Endothelial cell of umbilical vein (primary cell): ENCODE measurements around the gene SMIM10. TPM values are rescaled to one million over a fixed set of nuclear protein-coding genes. Genes with fewer than 3 reads are reported as not detected.

ENCODE experiments used
- BruUV-seq: library from RNA; stranded (reverse); fragments of 400-500 nt; replicated peaks from 2 replicates; lab custom pipeline; 2021; lab: Mats Ljungman, UMichigan
- CTCF ChIA-PET: fragments of 300-600, 350-600 bp; sonication (Branson Sonifier 250); formaldehyde crosslinking; loops from one replicate; lab custom pipeline; 2021; ENCODE audit warnings: antibody characterized with exemption, inconsistent platforms; lab: Charles Lee
- POLR2A ChIA-PET: fragments of 300-600, 350-600 bp; sonication (Branson Sonifier 250); formaldehyde crosslinking; loops from one replicate; lab custom pipeline; 2021; ENCODE audit warnings: antibody characterized with exemption, inconsistent platforms; lab: Charles Lee
- DNase-seq: peaks from one replicate; pipeline ENCODE4 v3.0.0-alpha.2; 2011; ENCODE audit warnings: low read depth, low spot score
- FAIRE-seq: peaks from 2 replicates; lab custom pipeline; 2011; peaks lifted over from hg19 to GRCh38; lab: Jason Lieb, UNC
- H2AFZ ChIP-seq: 2 replicates; pipeline ENCODE4 v1.6.0; 2012; ENCODE audit warnings: low read depth, low read length, control low read depth, inconsistent platforms
- H3K27ac ChIP-seq: 2 replicates; pipeline ENCODE4 v1.5.1; 2011; ENCODE audit warnings: low read depth, mild to moderate bottlenecking, control low read depth, low read length, moderate library complexity; ENCODE audit not compliant: insufficient read depth
- H3K27me3 ChIP-seq, 2 experiments: 2 replicates each; pipeline versions ENCODE4 v1.6.0 to v1.6.1; 2011; ENCODE audit warnings: low read length in 2 of 2, mixed read lengths in 1 of 2; ENCODE audit not compliant: control insufficient read depth in 2 of 2, insufficient read depth in 2 of 2
- H3K36me3 ChIP-seq, 2 experiments: 2 replicates in 1 of 2; 3 replicates in 1 of 2; pipeline ENCODE4 v1.5.1; 2011; ENCODE audit warnings: low read length in 2 of 2, mild to moderate bottlenecking in 1 of 2, moderate library complexity in 1 of 2; ENCODE audit not compliant: control insufficient read depth in 2 of 2, insufficient read depth in 2 of 2; ENCODE audit errors: extremely low read depth in 1 of 2
- H3K4me1 ChIP-seq: 3 replicates; pipeline ENCODE4 v1.5.1; 2011; ENCODE audit warnings: mild to moderate bottlenecking, low read length; ENCODE audit not compliant: control insufficient read depth, insufficient read depth; ENCODE audit errors: extremely low read depth
- H3K4me2 ChIP-seq: 2 replicates; pipeline ENCODE4 v1.6.1; 2011; ENCODE audit warnings: low read length, control low read depth, mixed read lengths; ENCODE audit not compliant: insufficient read depth
- H3K4me3 ChIP-seq, 3 experiments: fragments of 200-600 bp in 1 of 3; sonication (generic), shearing (Covaris generic) in 1 of 3; replicated peaks in 1 of 3; 2 replicates each; pipeline ENCODE4 v1.5.1; 2011 to 2016; ENCODE audit warnings: control low read depth in 3 of 3, low read length in 3 of 3, mild to moderate bottlenecking in 2 of 3, inconsistent platforms in 1 of 3, low read depth in 1 of 3, moderate library complexity in 1 of 3; ENCODE audit not compliant: insufficient read depth in 1 of 3
- H3K79me2 ChIP-seq: 2 replicates; pipeline ENCODE4 v1.6.0; 2012; ENCODE audit warnings: low read length, inconsistent platforms; ENCODE audit not compliant: control insufficient read depth, insufficient read depth
- H3K9ac ChIP-seq: replicated peaks from 2 replicates; pipeline ENCODE3; 2011; ENCODE audit warnings: low read length, control low read depth; ENCODE audit not compliant: insufficient read depth; ENCODE audit errors: extremely low read depth
- H3K9me1 ChIP-seq: replicated peaks from 3 replicates; pipeline ENCODE4 v1.6.0; 2011; ENCODE audit warnings: mild to moderate bottlenecking, low read length; ENCODE audit not compliant: control insufficient read depth, insufficient read depth; ENCODE audit errors: extremely low read depth
- H3K9me3 ChIP-seq: replicated peaks from 2 replicates; pipeline ENCODE4 v1.5.1; 2012; ENCODE audit warnings: low read length, inconsistent platforms; ENCODE audit not compliant: control insufficient read depth, insufficient read depth
- H4K20me1 ChIP-seq: replicated peaks from 2 replicates; pipeline ENCODE3; 2011; ENCODE audit warnings: mild to moderate bottlenecking, low read length; ENCODE audit not compliant: control insufficient read depth, insufficient read depth; ENCODE audit errors: extremely low read depth
- CTCF ChIP-seq, 2 donors: IDR thresholded peaks; 1 replicate in 1 of 2; 2 replicates in 1 of 2; pipeline ENCODE4 v1.5.1; 2011; ENCODE audit warnings: low read length in 2 of 2, mild to moderate bottlenecking in 2 of 2, moderate library complexity in 2 of 2, control low read depth in 1 of 2, inconsistent platforms in 1 of 2, low read depth in 1 of 2; ENCODE audit not compliant: insufficient read depth in 1 of 2; ENCODE audit errors: extremely low read depth in 1 of 2
- EZH2 ChIP-seq: IDR thresholded peaks from 2 replicates; pipeline ENCODE4 v1.6.1; 2012; ENCODE audit warnings: borderline replicate concordance, low read depth, mild to moderate bottlenecking, moderate library complexity, low read length, inconsistent platforms; ENCODE audit not compliant: severe bottlenecking
- FOS ChIP-seq: IDR thresholded peaks from 2 replicates; pipeline ENCODE4 v1.6.1; 2011; ENCODE audit warnings: mild to moderate bottlenecking, low read length, moderate library complexity, borderline replicate concordance; ENCODE audit not compliant: insufficient read depth
- GATA2 ChIP-seq: IDR thresholded peaks from 2 replicates; pipeline ENCODE4 v1.7.0; 2011; ENCODE audit warnings: low read depth, mild to moderate bottlenecking, moderate library complexity, mixed read lengths, low read length; ENCODE audit not compliant: insufficient read length, insufficient read depth
- JUN ChIP-seq: IDR thresholded peaks from 2 replicates; pipeline ENCODE4 v1.6.1; 2011; ENCODE audit warnings: borderline replicate concordance, low read depth; ENCODE audit not compliant: insufficient read length, insufficient read depth
- MAX ChIP-seq: IDR thresholded peaks from 2 replicates; pipeline ENCODE4 v1.6.1; 2011; ENCODE audit not compliant: insufficient read depth, insufficient read length
- MYC ChIP-seq: IDR thresholded peaks from one replicate; pipeline ENCODE4 v1.6.1; 2011; ENCODE audit warnings: mild to moderate bottlenecking, low read depth, low read length
- POLR2A ChIP-seq: IDR thresholded peaks from 2 replicates; pipeline ENCODE4 v1.6.1; 2012; ENCODE audit warnings: low read depth, mild to moderate bottlenecking, control low read depth, low read length
- POLR2AphosphoS5 ChIP-seq: IDR thresholded peaks from 2 replicates; pipeline ENCODE4 v1.6.1; 2012; ENCODE audit warnings: low read depth, mild to moderate bottlenecking, control low read depth, low read length, moderate library complexity; ENCODE audit not compliant: insufficient read depth
- dilution Hi-C: fragments of 300-500 bp; cut with MboI; formaldehyde crosslinking; loops from one replicate; pipeline ENCODE4 v1.15.0; 2019; ENCODE audit warnings: low sequenced_read_pairs; ENCODE audit not compliant: extremely low pct_ligation_motif_present
- intact Hi-C: fragments of 100-400 bp; cut with micrococcal nuclease; formaldehyde crosslinking; loops from one replicate; pipeline ENCODE4 v1.10.0; 2022
- polyA plus RNA-seq, 4 experiments: library from polyadenylated mRNA; depleted of rRNA in 3 of 4; stranded (reverse) in 3 of 4; unstranded in 1 of 4; fragments of >200 nt; gene quantifications; 2 replicates each; pipeline versions ENCODE4 v1.2.1 to v1.2.3, GENCODE V29; 2011 to 2012; ENCODE audit warnings: missing spikeins in 1 of 4
- total RNA-seq: library from RNA; stranded (reverse); gene quantifications from 2 replicates; pipeline ENCODE4 v1.2.3, GENCODE V29; 2021

SMIM10 gene
- total and polyA plus RNA-seq, 2 donors (not counting 3 experiments of a cell fraction or from before 2014, with no cell fraction given) = 2.0 to 2.7 TPM

- TF ChIP-seq POLR2AphosphoS5 (no peak), MYC (no peak), JUN (no peak), CTCF (IDR thresholded peaks at IDR 0.05; ENCODE audit: extremely low read depth in 1 of 2, insufficient read depth in 1 of 2, low read depth in 1 of 2, low read length in 2 of 2) (no peak), MAX (no peak), POLR2A (no peak), FOS (no peak), GATA2 (no peak), EZH2 (no peak)
- no TSS peak for BruUV-seq
- H3K9ac ChIP-seq = no peak overlapping the region
- H3K9me3 ChIP-seq = no peaks in the 10 kb centered on the region
- FAIRE-seq (peak; percentile 62), DNase-seq (no peak)
- no peaks in the 10 kb centered on the region for H3K79me2 ChIP-seq
- no peak overlapping the region for H3K4me3 ChIP-seq
- intact Hi-C loops = no loop called here
- no peak overlapping the region for H3K27ac ChIP-seq
- H4K20me1 ChIP-seq = no peaks in the 10 kb centered on the region
- H3K4me1 ChIP-seq = peaks cover 4% of the 10 kb centered on the region
- peak overlapping the region; percentile 20 for H3K4me2 ChIP-seq
- ChIA-PET CTCF (interaction anchor here (2.1 kb wide), 1 partner anchor 25 kb away, joined by 8 read pairs; no protein-coding TSS in a partner anchor), POLR2A (no interaction called here)
- H3K27me3 ChIP-seq = no peaks in the 10 kb centered on the region
- H3K9me1 ChIP-seq = no peaks in the 10 kb centered on the region
- no peaks in the 10 kb centered on the region for H3K36me3 ChIP-seq
- peak overlapping the region; percentile 39 for H2AFZ ChIP-seq
- dilution Hi-C loops = no loop called here
These were observed 353 bp upstream of the SMIM10 start for GRCh38 chrX:134990475-134990800.
